Spleen (tissue), 11 donors: Measurements from ENCODE around the gene MAZ. TPM values are rescaled to one million over a fixed set of nuclear protein-coding genes. Genes with fewer than 3 reads are reported as not detected.

Source experiments
- DNase-seq: peaks from one replicate; pipeline ENCODE4 v3.0.0-alpha.2; 2020
- H3K27ac ChIP-seq, 8 donors: fragments of 200-600 bp; sonication (generic) in 7 of 8; 1 replicate in 4 of 8; 2 replicates in 4 of 8; pipeline versions ENCODE4 v1.5.0 to v1.8.0; 2016 to 2021; ENCODE audit warnings: inconsistent platforms in 4 of 8, mild to moderate bottlenecking in 4 of 8, moderate library complexity in 1 of 8
- H3K27me3 ChIP-seq, 7 donors: fragments of 200-600 bp; sonication (generic) in 6 of 7; replicated peaks in 1 of 7; 1 replicate in 4 of 7; 2 replicates in 3 of 7; pipeline versions ENCODE4 v1.5.0 to v1.8.0; 2016 to 2021; ENCODE audit warnings: inconsistent platforms in 3 of 7, mild to moderate bottlenecking in 1 of 7
- H3K36me3 ChIP-seq, 6 donors: fragments of 200-600 bp; sonication (generic) in 5 of 6; 1 replicate in 4 of 6; 2 replicates in 2 of 6; pipeline versions ENCODE4 v1.5.0 to v1.8.0; 2016 to 2021; ENCODE audit warnings: inconsistent platforms in 2 of 6
- H3K4me1 ChIP-seq, 6 donors: fragments of 200-600 bp; sonication (generic) in 5 of 6; 1 replicate in 3 of 6; 2 replicates in 3 of 6; pipeline versions ENCODE4 v1.5.0 to v1.8.0; 2016 to 2021; ENCODE audit warnings: inconsistent platforms in 3 of 6
- H3K4me3 ChIP-seq, 8 donors: fragments of 200-600 bp; sonication (generic) in 7 of 8; 1 replicate in 4 of 8; 2 replicates in 4 of 8; pipeline versions ENCODE4 v1.5.0 to v1.8.0; 2016 to 2021; ENCODE audit warnings: inconsistent platforms in 4 of 8, mild to moderate bottlenecking in 4 of 8, moderate library complexity in 2 of 8
- H3K9me3 ChIP-seq, 8 donors: fragments of 200-600 bp; sonication (generic) in 7 of 8; 1 replicate in 4 of 8; 2 replicates in 4 of 8; pipeline versions ENCODE4 v1.5.0 to v1.8.0; 2016 to 2021; ENCODE audit warnings: inconsistent platforms in 4 of 8
- CTCF ChIP-seq, 11 experiments: fragments of 200-600 bp in 7 of 11; fragments of 450-650 bp in 4 of 11; sonication (generic) in 4 of 11; IDR thresholded peaks in 8 of 11; conservative IDR thresholded peaks in 3 of 11; 1 replicate in 7 of 11; 2 replicates in 4 of 11; pipeline versions ENCODE4 v1.4.0 to v1.8.0; 2016 to 2021; ENCODE audit warnings: antibody characterized with exemption in 11 of 11, inconsistent platforms in 4 of 11, mild to moderate bottlenecking in 1 of 11
- POLR2A ChIP-seq, 3 donors: fragments of 450-650 bp; IDR thresholded peaks; one replicate each; pipeline ENCODE4 v1.5.1; 2017; ENCODE audit warnings: antibody characterized with exemption in 3 of 3, mild to moderate bottlenecking in 1 of 3
- POLR2AphosphoS5 ChIP-seq, 3 donors: sonication (generic); formaldehyde crosslinking; IDR thresholded peaks; one replicate each; pipeline ENCODE4 v1.5.1; 2017; ENCODE audit warnings: antibody characterized with exemption in 3 of 3
- WGBS, 5 donors: extraction: QIAGEN DNeasy Blood & Tissue Kit in 3 of 5; methylation state at CpG; one replicate each; pipeline versions ENCODE4 v1.1.5 to v1.1.7; 2013 to 2018; 5-methylcytosine and 5-hydroxymethylcytosine counted together
- intact Hi-C: fragments of 100-400 bp; cut with DNase I; formaldehyde crosslinking; loops from one replicate; pipeline ENCODE4 v1.15.0; 2023; ENCODE audit warnings: low total_unique reads
- polyA plus RNA-seq, 3 donors: library from polyadenylated mRNA; stranded (reverse); fragments of 200-250 nt; gene quantifications; one replicate each; pipeline ENCODE4 v1.2.1, GENCODE V29; 2013
- total RNA-seq, 7 donors: library from RNA; depleted of rRNA in 3 of 7; stranded (reverse); fragments of >200 nt in 3 of 7; fragmentation: NEBNext Ultra II Directional in 4 of 7; extraction: Animal tissue kit (Norgen Biotek cat#: 25700) in 4 of 7; gene quantifications; one replicate each; pipeline versions ENCODE4 v1.1.0 to v1.2.1, GENCODE V29; 2016 to 2021
- donor health status: healthy with polysubstance abuse.
- donor health status: DM: no; HTN: no; CAD: no; lungs with moderate emphysema.
- donor health status: DM: no; HTN: no; CAD: no.
- donor health status: Bipolar disorder and iron deficiency.
- donor health status: healthy.
- donor health status: DM: no; HTN: no; CAD: no.
- donor health status: DM: yes; HTN: yes; CAD: no.

Gene MAZ
- total and polyA plus RNA-seq, 10 donors: 82.7 to 157 (median 113) TPM

GRCh38 chr16:29813644-29814562 is 7.6 kb downstream of the MAZ start:
- no peak overlapping the region for H3K27ac ChIP-seq
- peaks cover 46 to 93% (median 80%) of the 10 kb centered on the region in 6 donors for H3K4me1 ChIP-seq
- intact Hi-C loops: no loop called here
- TF ChIP-seq CTCF (IDR thresholded peaks at IDR 0.05 in 8 of 11, conservative IDR thresholded peaks at IDR 0.05 in 3 of 11) (no peak), POLR2AphosphoS5 (IDR thresholded peaks at IDR 0.05) (no peak), POLR2A (IDR thresholded peaks at IDR 0.05) (no peak)
- peaks cover 0 to 33% (median 19%) of the 10 kb centered on the region in 6 donors for H3K36me3 ChIP-seq
- WGBS, 5 donors: 79 to 87% (median 83%) methylated on average over 21 to 24 of the region's 24 CpGs
- peak; percentile 82 for DNase-seq
- no peak overlapping the region for H3K4me3 ChIP-seq
- no peaks in the 10 kb centered on the region for H3K9me3 ChIP-seq
- peaks cover 0 to 19% (median 10%) of the 10 kb centered on the region in 7 donors for H3K27me3 ChIP-seq

GRCh38 chr16:29814592-29814991 is 8.3 kb downstream of the MAZ start:
- Histone ChIP-seq H3K4me1 (peaks cover 42 to 93% (median 80%) of the 10 kb centered on the region in 6 donors), H3K27me3 (peaks cover 0 to 19% (median 10%) of the 10 kb centered on the region in 7 donors), H3K27ac (peak overlapping the region in 4 of 8 donors; percentile 92 to 99 (median 98)), H3K36me3 (peaks cover 0 to 33% (median 19%) of the 10 kb centered on the region in 6 donors), H3K9me3 (no peaks in the 10 kb centered on the region), H3K4me3 (peak overlapping the region in 1 of 8 donors; percentile 98)
- WGBS, 5 donors: 80 to 92% (median 82%) methylated on average over 5 of the region's 5 CpGs
- TF ChIP-seq POLR2AphosphoS5 (IDR thresholded peaks at IDR 0.05) (no peak), CTCF (IDR thresholded peaks at IDR 0.05 in 8 of 11, conservative IDR thresholded peaks at IDR 0.05 in 3 of 11) (no peak), POLR2A (IDR thresholded peaks at IDR 0.05) (no peak)
- intact Hi-C loops: no loop called here
- peak; percentile 77 for DNase-seq

- peaks cover 0 to 33% (median 16%) of the 10 kb centered on the region in 6 donors for H3K36me3 ChIP-seq
- H3K27ac ChIP-seq: peak overlapping the region; percentile 92 to 99 (median 98)
- peaks cover 42 to 93% (median 80%) of the 10 kb centered on the region in 6 donors for H3K4me1 ChIP-seq
- peaks cover 0 to 19% (median 10%) of the 10 kb centered on the region in 7 donors for H3K27me3 ChIP-seq
- DNase-seq: peak; percentile 89
- H3K4me3 ChIP-seq: peak overlapping the region; percentile 67 to 98 (median 81)
- intact Hi-C loops: no loop called here
- no peak for TF ChIP-seq POLR2A (IDR thresholded peaks at IDR 0.05)
- TF ChIP-seq CTCF (IDR thresholded peaks at IDR 0.05 in 8 of 11, conservative IDR thresholded peaks at IDR 0.05 in 3 of 11): no peak
- no peak for TF ChIP-seq POLR2AphosphoS5 (IDR thresholded peaks at IDR 0.05)
- H3K9me3 ChIP-seq: no peaks in the 10 kb centered on the region
- 3 to 6% (median 5%) methylated on average over 30 to 39 of the region's 39 CpGs for WGBS, 5 donors
Observed at GRCh38 chr16:29815032-29815721, 8.8 kb downstream of the MAZ start.
